Measurements from ENCODE around the gene BCL11A. TPM values are rescaled to one million over a fixed set of nuclear protein-coding genes. Genes with fewer than 3 reads are reported as not detected.

The BCL11A gene
- polyA plus RNA-seq, 1 experiment = 0.60 TPM

GRCh38 chr2:60548311-60548710 is 5.1 kb downstream of the BCL11A start:
- Histone ChIP-seq H3K36me3 (ENCODE audit: control insufficient read depth, insufficient read depth, low read length) (peaks cover 2% of the 10 kb centered on the region; the same call in 1 of the 2 replicates), H3K27me3 (ENCODE audit: control insufficient read depth, insufficient read depth, low read length) (no peaks in the 10 kb centered on the region), H3K4me3 (ENCODE audit: low read depth, low read length) (no peak overlapping the region)
- no peak for DNase-seq (ENCODE audit: low read depth)
- ChIA-PET CTCF (no interaction called here), POLR2A (interaction anchor here (0.6 kb wide), 1 partner anchor 12 kb away, joined by 17 read pairs; no protein-coding TSS in a partner anchor)
- no peak for TF ChIP-seq CTCF (IDR thresholded peaks at IDR 0.05; ENCODE audit: insufficient read depth, low read depth, low read length)

GRCh38 chr2:60547841-60548240 is 5.6 kb downstream of the BCL11A start:
- Histone ChIP-seq H3K4me3 (ENCODE audit: low read depth, low read length) (no peak overlapping the region), H3K36me3 (ENCODE audit: control insufficient read depth, insufficient read depth, low read length) (peaks cover 2% of the 10 kb centered on the region; the same call in 1 of the 2 replicates), H3K27me3 (ENCODE audit: control insufficient read depth, insufficient read depth, low read length) (no peaks in the 10 kb centered on the region)
- no peak for DNase-seq (ENCODE audit: low read depth)
- ChIA-PET CTCF (interaction anchor here (1.2 kb wide), 1 partner anchor 9 kb away, joined by 3 read pairs; no protein-coding TSS in a partner anchor), POLR2A (interaction anchor here (0.6 kb wide), 1 partner anchor 11 kb away, joined by 17 read pairs; no protein-coding TSS in a partner anchor)
- TF ChIP-seq CTCF (IDR thresholded peaks at IDR 0.05; ENCODE audit: insufficient read depth, low read depth, low read length) = no peak

GRCh38 chr2:60546756-60547420 is 6.6 kb downstream of the BCL11A start:
- no peak overlapping the region for H3K4me3 ChIP-seq (ENCODE audit: low read depth, low read length)
- CTCF ChIA-PET = interaction anchor here (1.2 to 1.8 kb wide), 2 partner anchors 8 to 1522 kb away, joined by 3 to 4 read pairs; no protein-coding TSS in a partner anchor
- no peak for TF ChIP-seq CTCF (IDR thresholded peaks at IDR 0.05; ENCODE audit: insufficient read depth, low read depth, low read length)
- no peak for DNase-seq (ENCODE audit: low read depth)
- H3K36me3 ChIP-seq (ENCODE audit: control insufficient read depth, insufficient read depth, low read length) = peaks cover 2% of the 10 kb centered on the region; the same call in 1 of the 2 replicates
- POLR2A ChIA-PET = no interaction called here
- no peaks in the 10 kb centered on the region for H3K27me3 ChIP-seq (ENCODE audit: control insufficient read depth, insufficient read depth, low read length)

- DNase-seq (ENCODE audit: low read depth) = no peak
- ChIA-PET POLR2A (no interaction called here), CTCF (interaction anchor here (0.8 to 2.1 kb wide), 4 partner anchors 29 to 1520 kb away, joined by 3 to 7 read pairs (median 4); no protein-coding TSS in a partner anchor)
- no peaks in the 10 kb centered on the region for H3K27me3 ChIP-seq (ENCODE audit: control insufficient read depth, insufficient read depth, low read length)
- H3K4me3 ChIP-seq (ENCODE audit: low read depth, low read length) = no peak overlapping the region
- H3K36me3 ChIP-seq (ENCODE audit: control insufficient read depth, insufficient read depth, low read length) = peaks cover 2% of the 10 kb centered on the region; the same call in 1 of the 2 replicates
- TF ChIP-seq CTCF (IDR thresholded peaks at IDR 0.05; ENCODE audit: insufficient read depth, low read depth, low read length) = no peak
Measured at GRCh38 chr2:60544954-60545560, 8.4 kb downstream of the BCL11A start.

GRCh38 chr2:60544062-60544461 is 9.4 kb downstream of the BCL11A start:
- no peak for DNase-seq (ENCODE audit: low read depth)
- ChIA-PET CTCF (interaction anchor here (0.5 to 2.1 kb wide), 2 partner anchors 38 to 1664 kb away, joined by 3 to 7 read pairs; no protein-coding TSS in a partner anchor), POLR2A (no interaction called here)
- peaks cover 2% of the 10 kb centered on the region; the same call in 1 of the 2 replicates for H3K36me3 ChIP-seq (ENCODE audit: control insufficient read depth, insufficient read depth, low read length)
- no peaks in the 10 kb centered on the region for H3K27me3 ChIP-seq (ENCODE audit: control insufficient read depth, insufficient read depth, low read length)
- no peak for TF ChIP-seq CTCF (IDR thresholded peaks at IDR 0.05; ENCODE audit: insufficient read depth, low read depth, low read length)
- no peak overlapping the region for H3K4me3 ChIP-seq (ENCODE audit: low read depth, low read length)
